Endothelial cell of umbilical vein (primary cell): ENCODE results near the gene SERGEF. TPM values are rescaled to one million over a fixed set of nuclear protein-coding genes. Genes with fewer than 3 reads are reported as not detected.

Source experiments
- BruUV-seq: library from RNA; stranded (reverse); fragments of 400-500 nt; replicated peaks from 2 replicates; lab custom pipeline; 2021; lab: Mats Ljungman, UMichigan
- CTCF ChIA-PET: fragments of 300-600, 350-600 bp; sonication (Branson Sonifier 250); formaldehyde crosslinking; loops from one replicate; lab custom pipeline; 2021; ENCODE audit warnings: antibody characterized with exemption, inconsistent platforms; lab: Charles Lee
- POLR2A ChIA-PET: fragments of 300-600, 350-600 bp; sonication (Branson Sonifier 250); formaldehyde crosslinking; loops from one replicate; lab custom pipeline; 2021; ENCODE audit warnings: antibody characterized with exemption, inconsistent platforms; lab: Charles Lee
- DNase-seq: peaks from one replicate; pipeline ENCODE4 v3.0.0-alpha.2; 2011; ENCODE audit warnings: low read depth, low spot score
- FAIRE-seq: peaks from 2 replicates; lab custom pipeline; 2011; peaks lifted over from hg19 to GRCh38; lab: Jason Lieb, UNC
- H2AFZ ChIP-seq: 2 replicates; pipeline ENCODE4 v1.6.0; 2012; ENCODE audit warnings: low read depth, low read length, control low read depth, inconsistent platforms
- H3K27ac ChIP-seq: 2 replicates; pipeline ENCODE4 v1.5.1; 2011; ENCODE audit warnings: low read depth, mild to moderate bottlenecking, control low read depth, low read length, moderate library complexity; ENCODE audit not compliant: insufficient read depth
- H3K27me3 ChIP-seq, 2 experiments: 2 replicates each; pipeline versions ENCODE4 v1.6.0 to v1.6.1; 2011; ENCODE audit warnings: low read length in 2 of 2, mixed read lengths in 1 of 2; ENCODE audit not compliant: control insufficient read depth in 2 of 2, insufficient read depth in 2 of 2
- H3K36me3 ChIP-seq, 2 experiments: 2 replicates in 1 of 2; 3 replicates in 1 of 2; pipeline ENCODE4 v1.5.1; 2011; ENCODE audit warnings: low read length in 2 of 2, mild to moderate bottlenecking in 1 of 2, moderate library complexity in 1 of 2; ENCODE audit not compliant: control insufficient read depth in 2 of 2, insufficient read depth in 2 of 2; ENCODE audit errors: extremely low read depth in 1 of 2
- H3K4me1 ChIP-seq: 3 replicates; pipeline ENCODE4 v1.5.1; 2011; ENCODE audit warnings: mild to moderate bottlenecking, low read length; ENCODE audit not compliant: control insufficient read depth, insufficient read depth; ENCODE audit errors: extremely low read depth
- H3K4me2 ChIP-seq: 2 replicates; pipeline ENCODE4 v1.6.1; 2011; ENCODE audit warnings: low read length, control low read depth, mixed read lengths; ENCODE audit not compliant: insufficient read depth
- H3K4me3 ChIP-seq, 3 experiments: fragments of 200-600 bp in 1 of 3; sonication (generic), shearing (Covaris generic) in 1 of 3; replicated peaks in 1 of 3; 2 replicates each; pipeline ENCODE4 v1.5.1; 2011 to 2016; ENCODE audit warnings: control low read depth in 3 of 3, low read length in 3 of 3, mild to moderate bottlenecking in 2 of 3, inconsistent platforms in 1 of 3, low read depth in 1 of 3, moderate library complexity in 1 of 3; ENCODE audit not compliant: insufficient read depth in 1 of 3
- H3K79me2 ChIP-seq: 2 replicates; pipeline ENCODE4 v1.6.0; 2012; ENCODE audit warnings: low read length, inconsistent platforms; ENCODE audit not compliant: control insufficient read depth, insufficient read depth
- H3K9ac ChIP-seq: replicated peaks from 2 replicates; pipeline ENCODE3; 2011; ENCODE audit warnings: low read length, control low read depth; ENCODE audit not compliant: insufficient read depth; ENCODE audit errors: extremely low read depth
- H3K9me1 ChIP-seq: replicated peaks from 3 replicates; pipeline ENCODE4 v1.6.0; 2011; ENCODE audit warnings: mild to moderate bottlenecking, low read length; ENCODE audit not compliant: control insufficient read depth, insufficient read depth; ENCODE audit errors: extremely low read depth
- H3K9me3 ChIP-seq: replicated peaks from 2 replicates; pipeline ENCODE4 v1.5.1; 2012; ENCODE audit warnings: low read length, inconsistent platforms; ENCODE audit not compliant: control insufficient read depth, insufficient read depth
- H4K20me1 ChIP-seq: replicated peaks from 2 replicates; pipeline ENCODE3; 2011; ENCODE audit warnings: mild to moderate bottlenecking, low read length; ENCODE audit not compliant: control insufficient read depth, insufficient read depth; ENCODE audit errors: extremely low read depth
- CTCF ChIP-seq, 2 donors: IDR thresholded peaks; 1 replicate in 1 of 2; 2 replicates in 1 of 2; pipeline ENCODE4 v1.5.1; 2011; ENCODE audit warnings: low read length in 2 of 2, mild to moderate bottlenecking in 2 of 2, moderate library complexity in 2 of 2, control low read depth in 1 of 2, inconsistent platforms in 1 of 2, low read depth in 1 of 2; ENCODE audit not compliant: insufficient read depth in 1 of 2; ENCODE audit errors: extremely low read depth in 1 of 2
- EZH2 ChIP-seq: IDR thresholded peaks from 2 replicates; pipeline ENCODE4 v1.6.1; 2012; ENCODE audit warnings: borderline replicate concordance, low read depth, mild to moderate bottlenecking, moderate library complexity, low read length, inconsistent platforms; ENCODE audit not compliant: severe bottlenecking
- FOS ChIP-seq: IDR thresholded peaks from 2 replicates; pipeline ENCODE4 v1.6.1; 2011; ENCODE audit warnings: mild to moderate bottlenecking, low read length, moderate library complexity, borderline replicate concordance; ENCODE audit not compliant: insufficient read depth
- GATA2 ChIP-seq: IDR thresholded peaks from 2 replicates; pipeline ENCODE4 v1.7.0; 2011; ENCODE audit warnings: low read depth, mild to moderate bottlenecking, moderate library complexity, mixed read lengths, low read length; ENCODE audit not compliant: insufficient read length, insufficient read depth
- JUN ChIP-seq: IDR thresholded peaks from 2 replicates; pipeline ENCODE4 v1.6.1; 2011; ENCODE audit warnings: borderline replicate concordance, low read depth; ENCODE audit not compliant: insufficient read length, insufficient read depth
- MAX ChIP-seq: IDR thresholded peaks from 2 replicates; pipeline ENCODE4 v1.6.1; 2011; ENCODE audit not compliant: insufficient read depth, insufficient read length
- MYC ChIP-seq: IDR thresholded peaks from one replicate; pipeline ENCODE4 v1.6.1; 2011; ENCODE audit warnings: mild to moderate bottlenecking, low read depth, low read length
- POLR2A ChIP-seq: IDR thresholded peaks from 2 replicates; pipeline ENCODE4 v1.6.1; 2012; ENCODE audit warnings: low read depth, mild to moderate bottlenecking, control low read depth, low read length
- POLR2AphosphoS5 ChIP-seq: IDR thresholded peaks from 2 replicates; pipeline ENCODE4 v1.6.1; 2012; ENCODE audit warnings: low read depth, mild to moderate bottlenecking, control low read depth, low read length, moderate library complexity; ENCODE audit not compliant: insufficient read depth
- dilution Hi-C: fragments of 300-500 bp; cut with MboI; formaldehyde crosslinking; loops from one replicate; pipeline ENCODE4 v1.15.0; 2019; ENCODE audit warnings: low sequenced_read_pairs; ENCODE audit not compliant: extremely low pct_ligation_motif_present
- intact Hi-C: fragments of 100-400 bp; cut with micrococcal nuclease; formaldehyde crosslinking; loops from one replicate; pipeline ENCODE4 v1.10.0; 2022
- polyA plus RNA-seq, 4 experiments: library from polyadenylated mRNA; depleted of rRNA in 3 of 4; stranded (reverse) in 3 of 4; unstranded in 1 of 4; fragments of >200 nt; gene quantifications; 2 replicates each; pipeline versions ENCODE4 v1.2.1 to v1.2.3, GENCODE V29; 2011 to 2012; ENCODE audit warnings: missing spikeins in 1 of 4
- total RNA-seq: library from RNA; stranded (reverse); gene quantifications from 2 replicates; pipeline ENCODE4 v1.2.3, GENCODE V29; 2021

The SERGEF gene
- total and polyA plus RNA-seq, 2 donors (not counting 3 experiments of a cell fraction or from before 2014, with no cell fraction given) = 8.7 to 16.7 TPM

GRCh38 chr11:17967661-17968060 lies 45.2 kb downstream of the SERGEF start:
- H3K9me3 ChIP-seq = no peaks in the 10 kb centered on the region
- POLR2A ChIA-PET = no interaction called here
- no peaks in the 10 kb centered on the region for H4K20me1 ChIP-seq
- no peak overlapping the region for H3K9ac ChIP-seq
- no peak overlapping the region for H3K4me2 ChIP-seq
- no peaks in the 10 kb centered on the region for H3K36me3 ChIP-seq
- no peaks in the 10 kb centered on the region for H3K79me2 ChIP-seq
- H3K27ac ChIP-seq = no peak overlapping the region
- no peaks in the 10 kb centered on the region for H3K4me1 ChIP-seq
- FAIRE-seq (no peak), DNase-seq (no peak)
- no peak overlapping the region for H2AFZ ChIP-seq
- TF ChIP-seq MYC (no peak), FOS (no peak), JUN (no peak), MAX (no peak), GATA2 (no peak), CTCF (IDR thresholded peaks at IDR 0.05; ENCODE audit: extremely low read depth in 1 of 2, insufficient read depth in 1 of 2, low read depth in 1 of 2, low read length in 2 of 2) (no peak), EZH2 (no peak), POLR2AphosphoS5 (no peak), POLR2A (no peak)
- H3K9me1 ChIP-seq = no peaks in the 10 kb centered on the region
- CTCF ChIA-PET = interaction anchor here (0.9 to 2.0 kb wide), 5 partner anchors 11 to 369 kb away, joined by 3 to 10 read pairs (median 3); no protein-coding TSS in a partner anchor
- intact Hi-C loops = no loop called here
- BruUV-seq = no TSS peak
- H3K27me3 ChIP-seq = no peaks in the 10 kb centered on the region
- dilution Hi-C loops = no loop called here
- no peak overlapping the region for H3K4me3 ChIP-seq
